PFSK-1 (cell line): ENCODE measurements around the gene PRR15.

Source experiments
- REST ChIP-seq, 2 experiments: IDR thresholded peaks; 2 replicates each; pipeline versions ENCODE4 v1.6.1 to v1.8.0; 2011 to 2012; ENCODE audit warnings: low read depth in 2 of 2, low read length in 2 of 2, control low read depth in 1 of 2, inconsistent platforms in 1 of 2, mild to moderate bottlenecking in 1 of 2, moderate library complexity in 1 of 2; ENCODE audit not compliant: insufficient read depth in 1 of 2
- TAF1 ChIP-seq: IDR thresholded peaks from 2 replicates; pipeline ENCODE4 v1.6.1; 2012; ENCODE audit warnings: low read length, control low read depth, borderline replicate concordance; ENCODE audit not compliant: insufficient read depth

GRCh38 chr7:29607889-29608288 lies 44.3 kb downstream of the PRR15 start:
- TF ChIP-seq REST (IDR thresholded peaks at IDR 0.05; ENCODE audit: insufficient read depth in 1 of 2, low read depth in 2 of 2, low read length in 2 of 2), result no peak
- TF ChIP-seq TAF1, result no peak
